Uterine smooth muscle cell (primary cell): ENCODE data around the gene DDX39A. TPM values are rescaled to one million over a fixed set of nuclear protein-coding genes. Genes with fewer than 3 reads are reported as not detected.

Experiments
- total RNA-seq: library from RNA; depleted of rRNA; stranded (reverse); fragments of >200 nt; gene quantifications from 2 replicates; pipeline ENCODE4 v1.2.3, GENCODE V29; 2014

DDX39A gene
- total RNA-seq, result 75.6 and 159 TPM in 2 replicates

DNA sequence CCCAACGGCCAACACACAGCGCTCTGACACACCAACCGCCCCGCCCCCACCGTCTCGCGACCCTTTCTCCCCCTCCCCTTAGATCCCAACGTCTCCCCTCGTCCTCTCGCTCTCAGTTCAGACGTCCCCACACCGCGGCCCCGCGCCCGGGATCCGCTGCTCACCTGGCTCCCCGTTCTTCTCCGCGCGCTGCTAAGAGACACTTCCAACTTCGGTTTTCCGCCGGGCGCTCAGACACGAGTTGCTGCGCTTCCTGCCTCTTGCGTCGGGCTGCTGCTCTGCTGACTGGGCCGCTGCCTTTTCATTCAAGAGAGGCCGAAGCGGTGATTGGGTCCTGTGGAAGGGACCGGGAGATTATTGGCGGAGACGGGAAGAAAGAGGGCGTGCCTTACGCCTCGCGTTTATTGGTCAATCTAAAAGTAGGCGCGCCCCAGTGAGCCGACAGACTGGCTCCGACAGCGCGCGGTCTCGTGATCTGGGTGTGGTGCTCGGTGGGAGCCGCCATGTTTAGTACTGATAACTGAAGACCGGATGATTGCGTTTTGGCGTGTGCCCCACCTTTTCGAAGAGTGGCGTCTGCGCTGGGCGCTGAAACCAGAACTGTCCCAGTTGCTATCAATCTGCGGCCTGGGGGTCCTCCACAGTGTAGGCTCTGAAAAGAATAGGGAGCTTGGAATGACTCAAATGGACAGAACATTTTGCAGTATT lies at the start of gene DDX39A:
Gene DDX39A, minus strand, starts transcription at position 236 of the 708 bp plus-strand sequence. CDS start 6,121 bp downstream, outside the sequence.

DNA sequence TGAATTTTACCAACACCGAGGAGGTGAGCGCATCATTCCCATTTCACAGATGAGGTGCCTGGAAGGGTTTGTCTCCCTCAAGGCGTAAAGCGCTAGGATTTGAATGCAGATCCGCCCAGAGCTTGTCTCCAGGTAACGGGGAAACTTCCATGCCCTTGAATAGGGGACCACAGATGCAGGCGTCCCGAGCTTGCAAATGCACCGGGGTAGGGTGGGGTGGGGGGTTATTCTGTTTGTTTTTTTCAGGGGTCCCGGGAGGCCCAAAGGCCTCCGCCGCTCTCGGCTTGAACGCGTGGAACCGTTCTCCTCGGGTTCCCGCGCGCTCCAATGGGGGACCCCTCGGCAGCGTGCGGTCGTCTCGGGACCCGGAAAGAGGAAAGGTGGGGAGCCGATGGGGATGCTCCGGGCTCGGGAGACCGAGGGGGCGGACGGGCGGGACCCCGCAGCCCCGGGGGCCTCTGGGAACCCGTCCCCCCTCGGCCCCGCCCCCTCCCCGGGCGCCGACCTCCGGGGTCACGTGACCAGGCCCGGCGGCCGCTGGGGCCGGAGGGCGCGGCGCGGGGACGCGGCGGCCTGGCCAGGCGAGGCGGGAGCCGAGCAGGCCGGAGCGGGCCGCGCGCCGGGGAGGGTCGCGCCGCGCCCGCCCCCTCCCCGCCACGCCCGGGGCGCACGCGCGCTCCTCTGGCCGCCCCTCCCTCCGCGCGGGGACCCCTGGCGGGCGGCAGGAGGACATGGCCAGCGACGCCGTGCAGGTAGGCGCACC lies 13.8 kb upstream of the DDX39A start, which contains the start of gene PKN1:
Gene PKN1, plus strand, starts transcription at position 516 of the 763 bp plus-strand sequence. Its CDS starts 216 bp downstream, at position 732.

Other genes starting within 250 kb of the DDX39A start
- 0.77 and 1.4 TPM in 2 replicates for gene ADGRL1, start 213.2 kb downstream of the DDX39A start, total RNA-seq
- gene ADGRE5, start 37.9 kb downstream of the DDX39A start, total RNA-seq, result 42.4 and 42.9 TPM in 2 replicates
- gene PKN1, start 14.0 kb upstream of the DDX39A start, total RNA-seq, result 173 and 203 TPM in 2 replicates
- gene PTGER1, start 56.0 kb upstream of the DDX39A start, total RNA-seq, result 5.2 and 6.1 TPM in 2 replicates
- 181 and 189 TPM in 2 replicates for gene GIPC1, start 76.8 kb upstream of the DDX39A start, total RNA-seq
- 64.2 and 68.7 TPM in 2 replicates for gene DNAJB1, start 99.1 kb upstream of the DDX39A start, total RNA-seq
- 22.7 and 25.2 TPM in 2 replicates for gene TECR, start 110.3 kb upstream of the DDX39A start, total RNA-seq
- 243 and 282 TPM in 2 replicates for gene NDUFB7, start 152.7 kb upstream of the DDX39A start, total RNA-seq
- gene CLEC17A, start 163.7 kb upstream of the DDX39A start, total RNA-seq, result 0.12 TPM in 1 of 2 replicates, not detected in the other